ENCODE results near the gene IRS1.

The IRS1 gene

GRCh38 chr2:226742347-226742746 lies 57.3 kb downstream of the IRS1 start:
- DNase-seq (ENCODE audit: extremely low spot score): no peak
- POLR2A ChIA-PET: no interaction called here
- CTCF ChIA-PET: interaction anchor here (0.9 to 2.7 kb wide), 5 partner anchors 8 to 60 kb away, joined by 3 to 9 read pairs (median 4); no protein-coding TSS in a partner anchor
- no peak for TF ChIP-seq CTCF (IDR thresholded peaks at IDR 0.05; ENCODE audit: control extremely low read depth, extremely low read depth, low read depth, missing control alignments)

- TF ChIP-seq CTCF (IDR thresholded peaks at IDR 0.05; ENCODE audit: control extremely low read depth, extremely low read depth, low read depth, missing control alignments): no peak
- ChIA-PET CTCF (no interaction called here), POLR2A (no interaction called here)
- DNase-seq (ENCODE audit: extremely low spot score): no peak
Observed at GRCh38 chr2:226740039-226740648, 59.5 kb downstream of the IRS1 start.

GRCh38 chr2:226739545-226740030 lies 60.0 kb downstream of the IRS1 start:
- no peak for DNase-seq (ENCODE audit: extremely low spot score)
- POLR2A ChIA-PET: no interaction called here
- CTCF ChIA-PET: no interaction called here
- no peak for TF ChIP-seq CTCF (IDR thresholded peaks at IDR 0.05; ENCODE audit: control extremely low read depth, extremely low read depth, low read depth, missing control alignments)

GRCh38 chr2:226738821-226739544 lies 60.6 kb downstream of the IRS1 start:
- ChIA-PET POLR2A (no interaction called here), CTCF (no interaction called here)
- DNase-seq (ENCODE audit: extremely low spot score): no peak
- no peak for TF ChIP-seq CTCF (IDR thresholded peaks at IDR 0.05; ENCODE audit: control extremely low read depth, extremely low read depth, low read depth, missing control alignments)

GRCh38 chr2:226738191-226738820 lies 61.3 kb downstream of the IRS1 start:
- no peak for DNase-seq (ENCODE audit: extremely low spot score)
- ChIA-PET CTCF (no interaction called here), POLR2A (no interaction called here)
- TF ChIP-seq CTCF (IDR thresholded peaks at IDR 0.05; ENCODE audit: control extremely low read depth, extremely low read depth, low read depth, missing control alignments): no peak

- DNase-seq (ENCODE audit: extremely low spot score): no peak
- no peak for TF ChIP-seq CTCF (IDR thresholded peaks at IDR 0.05; ENCODE audit: control extremely low read depth, extremely low read depth, low read depth, missing control alignments)
- CTCF ChIA-PET: interaction anchor here (1.2 to 2.1 kb wide), 2 partner anchors 11 to 85 kb away, joined by 3 to 6 read pairs; no protein-coding TSS in a partner anchor
- POLR2A ChIA-PET: no interaction called here
Observed at GRCh38 chr2:226736382-226736781, 63.2 kb downstream of the IRS1 start.

Data from GM10248 (cell line).